ENCODE data around the gene MYG1. TPM values are rescaled to one million over a fixed set of nuclear protein-coding genes. Genes with fewer than 3 reads are reported as not detected.

The MYG1 gene, protein sequence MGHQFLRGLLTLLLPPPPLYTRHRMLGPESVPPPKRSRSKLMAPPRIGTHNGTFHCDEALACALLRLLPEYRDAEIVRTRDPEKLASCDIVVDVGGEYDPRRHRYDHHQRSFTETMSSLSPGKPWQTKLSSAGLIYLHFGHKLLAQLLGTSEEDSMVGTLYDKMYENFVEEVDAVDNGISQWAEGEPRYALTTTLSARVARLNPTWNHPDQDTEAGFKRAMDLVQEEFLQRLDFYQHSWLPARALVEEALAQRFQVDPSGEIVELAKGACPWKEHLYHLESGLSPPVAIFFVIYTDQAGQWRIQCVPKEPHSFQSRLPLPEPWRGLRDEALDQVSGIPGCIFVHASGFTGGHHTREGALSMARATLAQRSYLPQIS
- 34.6 and 41.9 TPM in 2 replicates for total RNA-seq

DNA sequence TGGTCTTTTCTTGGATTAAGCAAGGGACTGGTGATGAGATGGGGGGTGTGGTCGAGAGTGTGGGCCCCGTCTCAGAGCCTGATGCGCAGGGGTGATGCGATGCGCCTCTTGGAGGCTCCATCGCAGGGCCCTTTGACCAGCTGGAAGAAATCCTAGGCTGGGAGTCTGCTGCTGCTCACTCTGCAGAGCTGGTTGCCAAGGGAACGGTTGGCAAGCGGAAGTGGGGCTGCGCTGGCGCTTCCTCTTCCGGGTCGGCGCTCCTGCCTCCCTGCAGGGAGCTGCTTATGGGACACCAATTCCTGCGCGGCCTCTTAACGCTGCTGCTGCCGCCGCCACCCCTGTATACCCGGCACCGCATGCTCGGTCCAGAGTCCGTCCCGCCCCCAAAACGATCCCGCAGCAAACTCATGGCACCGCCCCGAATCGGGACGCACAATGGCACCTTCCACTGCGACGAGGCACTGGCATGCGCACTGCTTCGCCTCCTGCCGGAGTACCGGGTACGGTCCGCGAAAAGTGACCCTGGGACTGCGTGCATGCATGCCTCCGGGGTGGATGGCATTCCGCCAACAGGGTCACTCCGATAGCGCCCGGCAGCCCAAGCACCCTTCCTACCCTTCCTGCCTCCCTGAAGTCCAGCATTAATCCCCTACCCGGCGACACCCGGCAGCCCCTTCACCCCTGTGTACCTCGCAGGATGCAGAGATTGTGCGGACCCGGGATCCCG is at the start of gene MYG1:
Gene MYG1 (plus strand): TSS at position 242 of the 727 bp plus-strand sequence. CDS start 43 bp downstream, at position 285.

GRCh38 chr12:53267999-53268629 is 31.4 kb upstream of the MYG1 start, which contains the start of gene ESPL1:
Gene ESPL1, plus strand, starts transcription at chr12:53268299. Its CDS starts 468 bp downstream, at chr12:53268767.

GRCh38 chr12:53295070-53295890 is 4.2 kb upstream of the MYG1 start, which contains the start of gene PFDN5:
Gene PFDN5, plus strand, starts transcription at chr12:53295542. Its CDS starts 26 bp downstream, at chr12:53295568.

GRCh38 chr12:53336181-53336681 is 36.7 kb downstream of the MYG1 start, which contains the start of gene SP7:
Gene SP7, minus strand, starts transcription at chr12:53336354. Its CDS starts 708 bp downstream, at chr12:53335646.

Other genes starting within 250 kb of the MYG1 start
- gene TNS2, start 249.6 kb upstream of the MYG1 start, total RNA-seq, result 19.1 and 31.5 TPM in 2 replicates
- 11.9 and 13.8 TPM in 2 replicates for gene SPRYD3, start 220.3 kb upstream of the MYG1 start, total RNA-seq
- 1.7 and 5.2 TPM in 2 replicates for gene IGFBP6, start 202.0 kb upstream of the MYG1 start, total RNA-seq
- not detected in 2 replicates for gene SOAT2, start 196.2 kb upstream of the MYG1 start, total RNA-seq
- 15.3 and 15.6 TPM in 2 replicates for gene ZNF740, start 119.0 kb upstream of the MYG1 start, total RNA-seq
- gene CSAD, start 118.8 kb upstream of the MYG1 start, total RNA-seq, result 4.6 and 5.5 TPM in 2 replicates
- gene ITGB7, start 92.4 kb upstream of the MYG1 start, total RNA-seq, result under 0.01 and 0.09 TPM in 2 replicates
- gene RARG, start 67.5 kb upstream of the MYG1 start, total RNA-seq, result 12.3 and 16.5 TPM in 2 replicates
- gene ESPL1, start 31.4 kb upstream of the MYG1 start, total RNA-seq, result 1.3 and 1.5 TPM in 2 replicates
- gene PFDN5, start 4.2 kb upstream of the MYG1 start, total RNA-seq, result 495 and 525 TPM in 2 replicates
- gene AAAS, start 21.9 kb downstream of the MYG1 start, total RNA-seq, result 23.7 and 24.4 TPM in 2 replicates
- not detected in 2 replicates for gene SP7, start 36.7 kb downstream of the MYG1 start, total RNA-seq
- 30.2 and 36.9 TPM in 2 replicates for gene SP1, start 80.5 kb downstream of the MYG1 start, total RNA-seq
- not detected in 2 replicates for gene AMHR2, start 124.2 kb downstream of the MYG1 start, total RNA-seq
- gene PRR13, start 142.0 kb downstream of the MYG1 start, total RNA-seq, result 11.2 and 11.8 TPM in 2 replicates
- 379 and 479 TPM in 2 replicates for gene PCBP2, start 152.4 kb downstream of the MYG1 start, total RNA-seq
- gene MAP3K12, start 199.8 kb downstream of the MYG1 start, total RNA-seq, result 3.1 and 5.1 TPM in 2 replicates
- gene TARBP2, start 201.6 kb downstream of the MYG1 start, total RNA-seq, result 32.4 and 37.1 TPM in 2 replicates
- gene NPFF, start 207.8 kb downstream of the MYG1 start, total RNA-seq, result not detected in 2 replicates

All from dermis lymphatic vessel endothelial cell (primary cell).